Fibroblast of villous mesenchyme (primary cell): ENCODE data around the gene NTRK3. TPM values are rescaled to one million over a fixed set of nuclear protein-coding genes. Genes with fewer than 3 reads are reported as not detected.

ENCODE experiments used
- DNase-seq: peaks from one replicate; pipeline ENCODE4 v3.0.0-alpha.2; 2010; ENCODE audit warnings: low read depth
- H3K4me3 ChIP-seq: 2 replicates; pipeline ENCODE4 v1.5.1; 2011; ENCODE audit warnings: low read depth, mild to moderate bottlenecking, low read length
- total RNA-seq: library from RNA; depleted of rRNA; stranded (reverse); fragments of >200 nt; gene quantifications from 2 replicates; pipeline ENCODE4 v1.2.3, GENCODE V29; 2012
- TF ChIP-seq, protein P1 (sequence below): IDR thresholded peaks from 2 replicates; pipeline ENCODE4 v1.5.1; 2012; ENCODE audit warnings: low read depth, mild to moderate bottlenecking, low read length; ENCODE audit not compliant: insufficient read depth

Gene NTRK3
- total RNA-seq, 1 donor = not detected

GRCh38 chr15:88178631-88179030, 77.9 kb downstream of the NTRK3 start:
- TF ChIP-seq, protein P1, sequence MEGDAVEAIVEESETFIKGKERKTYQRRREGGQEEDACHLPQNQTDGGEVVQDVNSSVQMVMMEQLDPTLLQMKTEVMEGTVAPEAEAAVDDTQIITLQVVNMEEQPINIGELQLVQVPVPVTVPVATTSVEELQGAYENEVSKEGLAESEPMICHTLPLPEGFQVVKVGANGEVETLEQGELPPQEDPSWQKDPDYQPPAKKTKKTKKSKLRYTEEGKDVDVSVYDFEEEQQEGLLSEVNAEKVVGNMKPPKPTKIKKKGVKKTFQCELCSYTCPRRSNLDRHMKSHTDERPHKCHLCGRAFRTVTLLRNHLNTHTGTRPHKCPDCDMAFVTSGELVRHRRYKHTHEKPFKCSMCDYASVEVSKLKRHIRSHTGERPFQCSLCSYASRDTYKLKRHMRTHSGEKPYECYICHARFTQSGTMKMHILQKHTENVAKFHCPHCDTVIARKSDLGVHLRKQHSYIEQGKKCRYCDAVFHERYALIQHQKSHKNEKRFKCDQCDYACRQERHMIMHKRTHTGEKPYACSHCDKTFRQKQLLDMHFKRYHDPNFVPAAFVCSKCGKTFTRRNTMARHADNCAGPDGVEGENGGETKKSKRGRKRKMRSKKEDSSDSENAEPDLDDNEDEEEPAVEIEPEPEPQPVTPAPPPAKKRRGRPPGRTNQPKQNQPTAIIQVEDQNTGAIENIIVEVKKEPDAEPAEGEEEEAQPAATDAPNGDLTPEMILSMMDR = no peak

GRCh38 chr15:88177451-88177850, 79.1 kb downstream of the NTRK3 start:
- H3K4me3 ChIP-seq = no peak overlapping the region
- TF ChIP-seq, protein P1 = no peak
- DNase-seq = no peak

More at GRCh38 chr15:88178631-88179030, 77.9 kb downstream of the NTRK3 start:
- H3K4me3 ChIP-seq = no peak overlapping the region
- no peak for DNase-seq

- TF ChIP-seq, protein P1 = no peak
- no peak overlapping the region for H3K4me3 ChIP-seq
- DNase-seq = no peak
These were observed 82.0 kb downstream of the NTRK3 start for GRCh38 chr15:88174571-88174970.

DNA sequence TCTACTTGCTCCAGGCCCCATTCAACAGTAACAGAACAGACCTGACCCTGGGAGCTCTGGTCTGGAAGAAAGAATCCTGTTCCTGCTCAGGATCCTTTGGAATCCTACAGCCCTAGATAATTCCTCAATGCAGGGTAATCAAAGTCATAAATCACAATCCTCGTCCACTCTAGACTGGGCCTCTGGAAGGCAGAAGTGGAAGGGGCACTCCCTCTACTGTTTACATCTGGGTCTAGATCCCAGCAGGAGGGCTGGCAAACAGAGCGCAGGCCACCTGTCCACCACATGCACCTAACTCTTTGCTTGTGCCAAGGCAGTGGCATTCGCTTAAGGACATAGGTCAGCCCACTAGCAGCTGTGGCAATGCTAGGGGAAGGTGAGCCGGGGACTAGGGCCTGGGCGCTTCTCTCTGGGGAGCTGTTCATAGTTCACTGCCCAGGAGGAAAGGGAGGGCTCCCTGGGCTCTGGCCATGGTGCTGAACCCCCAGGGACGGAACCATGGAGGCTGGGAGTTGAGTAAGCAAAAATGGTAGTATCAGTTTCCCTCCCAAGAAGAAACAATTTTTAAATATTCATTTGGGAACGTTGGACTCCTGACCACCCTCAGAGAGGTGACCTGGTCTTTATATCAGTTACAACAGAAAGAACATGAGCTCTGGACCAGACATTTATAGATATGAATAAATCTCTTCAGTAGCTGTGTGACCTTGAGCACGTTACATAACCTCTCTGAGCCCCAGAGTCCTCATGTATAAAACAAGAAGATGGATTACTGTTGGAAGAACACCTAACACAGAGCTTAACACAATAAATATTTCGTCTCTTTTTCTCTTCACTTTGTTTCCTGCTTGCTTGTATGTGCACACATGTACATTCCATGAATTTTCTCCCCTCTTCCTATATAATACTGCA, 90.2 kb downstream of the NTRK3 start:
- H3K4me3 ChIP-seq = no peak overlapping the region
- no peak for DNase-seq
- TF ChIP-seq, protein P1 = no peak

- DNase-seq = no peak
- TF ChIP-seq, protein P1 = no peak
- no peak overlapping the region for H3K4me3 ChIP-seq
These were observed 94.9 kb downstream of the NTRK3 start for GRCh38 chr15:88161636-88162035.

DNA sequence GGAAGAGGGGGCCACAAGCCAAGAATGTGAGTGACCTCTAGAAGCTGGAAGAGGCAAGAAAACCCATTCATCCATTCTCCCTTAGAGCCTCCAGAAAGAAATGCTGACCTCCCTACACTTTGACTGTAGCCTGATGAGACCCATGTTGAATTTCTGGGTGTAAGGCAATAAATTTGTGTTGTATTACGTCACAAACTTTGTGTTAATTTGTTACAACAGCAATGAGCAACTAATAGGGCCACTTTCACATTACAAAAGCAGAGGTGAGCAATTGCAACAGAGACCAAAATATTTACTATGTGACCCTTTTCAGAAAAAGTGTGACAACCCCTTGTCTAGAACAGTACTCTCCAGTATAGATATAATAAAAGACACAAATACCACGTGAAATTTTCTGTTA, 101.2 kb downstream of the NTRK3 start:
- no peak overlapping the region for H3K4me3 ChIP-seq
- TF ChIP-seq, protein P1 = no peak
- no peak for DNase-seq
